HG03354 (cell line): Measurements from ENCODE around the gene RRP15.

Source experiments
- ATAC-seq: cut with Tn5 transposase; IDR thresholded peaks from one replicate; pipeline ENCODE4 v1.9.1; 2021; ENCODE audit warnings: mild to moderate bottlenecking; ENCODE audit not compliant: unreplicated experiment, poor library complexity, severe bottlenecking

Gene RRP15

DNA sequence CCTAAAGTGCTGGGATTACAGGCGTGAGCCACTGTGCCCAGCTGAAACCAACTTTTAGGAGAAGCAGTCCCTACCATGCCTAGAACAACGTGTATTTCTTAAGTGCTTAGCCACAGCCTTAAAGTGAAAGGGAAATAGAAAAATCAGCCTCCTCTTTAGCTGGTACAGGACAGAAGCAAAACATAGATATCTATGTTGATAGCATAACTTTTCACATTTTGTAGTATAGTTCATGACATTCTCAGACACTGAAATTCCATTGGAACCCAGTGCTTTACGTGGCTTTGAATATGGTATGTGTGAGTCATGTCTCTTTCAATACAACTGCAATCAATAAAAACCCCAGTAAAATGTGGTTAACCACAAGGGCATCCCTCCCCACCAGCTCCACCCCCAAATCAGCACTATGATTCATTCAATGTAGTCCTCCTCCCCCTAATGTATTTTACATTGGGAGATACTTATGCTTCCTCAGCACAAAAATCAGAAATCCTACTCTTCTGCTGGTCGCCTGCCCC lies 92.1 kb downstream of the RRP15 start:
- peak; percentile 89 for ATAC-seq

DNA sequence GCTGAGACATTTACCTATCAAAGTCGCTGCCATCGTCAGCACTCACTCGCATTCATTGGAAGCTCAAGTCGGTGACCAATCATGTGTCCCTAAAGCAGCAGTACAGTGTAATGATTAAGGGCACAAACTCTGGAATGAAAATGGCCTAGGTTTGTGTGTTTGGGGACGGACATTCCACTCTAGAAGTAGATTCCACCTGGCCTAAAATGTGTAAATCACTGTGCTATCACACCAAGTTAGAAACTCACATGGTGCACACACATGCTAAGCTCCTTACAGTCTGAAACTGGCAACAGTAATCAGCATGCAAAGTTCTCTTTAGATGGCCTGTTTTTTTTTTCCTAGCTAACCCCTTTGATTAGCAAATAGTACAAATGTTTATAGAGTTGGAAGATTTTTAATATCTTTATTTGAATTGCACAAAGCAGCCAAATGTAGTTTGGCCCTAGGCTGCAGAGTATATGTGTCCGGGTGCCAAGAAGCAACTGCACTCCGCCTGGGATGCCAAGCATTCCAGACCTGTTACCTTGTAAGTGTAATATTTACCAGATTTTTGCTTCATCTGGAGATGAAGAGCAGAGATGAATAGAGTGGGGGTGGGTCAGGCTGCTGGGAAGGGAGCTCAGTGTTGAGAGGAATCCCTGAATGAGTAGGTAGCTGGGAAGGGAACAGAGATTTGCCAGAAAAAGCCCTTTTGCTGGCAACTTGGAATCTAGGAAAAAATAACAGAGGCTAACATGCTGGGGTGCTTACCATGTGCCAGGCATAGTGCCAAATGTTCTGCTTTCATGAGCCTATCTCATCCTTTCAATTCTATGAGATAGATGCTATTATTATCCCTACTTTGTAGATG lies 95.3 kb downstream of the RRP15 start:
- ATAC-seq: no peak

DNA sequence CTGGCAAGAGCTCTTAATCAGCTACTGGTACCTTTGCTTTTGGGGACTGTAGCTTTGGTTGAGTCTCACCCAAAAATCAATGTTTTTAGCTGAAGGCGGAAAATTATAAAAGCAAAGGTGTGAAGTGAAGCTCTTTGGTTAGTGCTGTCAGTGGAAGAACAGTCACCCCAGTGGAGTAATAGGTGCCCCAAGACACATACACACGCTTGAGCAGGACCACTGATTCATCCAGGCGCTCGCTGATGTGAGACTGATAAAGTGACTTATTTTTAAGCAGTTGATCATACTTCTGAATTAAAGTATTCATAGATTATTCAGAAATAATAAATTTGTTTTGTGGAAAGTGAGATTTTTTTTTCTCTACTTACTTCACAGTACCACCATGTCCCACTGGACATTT lies 97.2 kb downstream of the RRP15 start:
- no peak for ATAC-seq

DNA sequence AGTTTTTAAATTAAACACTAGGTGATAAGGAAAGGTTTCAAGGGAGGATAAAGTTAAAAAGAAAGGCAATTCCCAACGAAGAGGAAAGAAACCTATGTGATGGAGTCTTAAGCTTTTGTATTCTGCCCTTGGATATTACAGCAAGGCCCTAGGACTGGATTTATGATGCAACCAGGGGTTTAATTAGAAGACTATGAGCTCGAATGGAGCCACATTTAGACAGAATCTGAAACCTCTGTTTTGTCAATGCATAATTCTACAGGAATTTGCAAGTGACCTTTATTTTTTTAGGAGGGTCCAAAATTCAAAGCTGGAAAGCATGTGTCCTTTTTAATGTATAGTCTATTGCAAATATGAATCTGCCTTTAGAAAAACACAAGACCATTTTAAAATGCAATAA lies 98.0 kb downstream of the RRP15 start:
- no peak for ATAC-seq

DNA sequence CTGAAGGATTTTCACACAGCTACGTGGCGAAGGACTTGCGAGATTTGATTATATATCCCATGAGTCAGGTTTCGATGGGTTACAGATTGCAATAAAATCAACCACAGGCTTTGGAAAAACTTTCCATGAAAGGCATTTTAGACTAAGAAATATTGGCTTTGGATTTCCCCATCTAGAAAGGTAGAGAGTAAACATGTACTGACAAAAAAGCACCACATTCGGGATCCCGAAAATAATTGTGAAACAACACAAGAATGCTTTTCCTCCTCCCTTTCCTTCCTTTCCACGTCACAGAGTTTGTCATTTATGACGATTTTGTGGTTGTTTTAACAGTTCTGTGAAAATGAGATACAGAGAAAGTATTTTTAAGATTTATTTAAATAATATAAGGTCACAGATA lies 98.6 kb downstream of the RRP15 start:
- ATAC-seq: no peak

DNA sequence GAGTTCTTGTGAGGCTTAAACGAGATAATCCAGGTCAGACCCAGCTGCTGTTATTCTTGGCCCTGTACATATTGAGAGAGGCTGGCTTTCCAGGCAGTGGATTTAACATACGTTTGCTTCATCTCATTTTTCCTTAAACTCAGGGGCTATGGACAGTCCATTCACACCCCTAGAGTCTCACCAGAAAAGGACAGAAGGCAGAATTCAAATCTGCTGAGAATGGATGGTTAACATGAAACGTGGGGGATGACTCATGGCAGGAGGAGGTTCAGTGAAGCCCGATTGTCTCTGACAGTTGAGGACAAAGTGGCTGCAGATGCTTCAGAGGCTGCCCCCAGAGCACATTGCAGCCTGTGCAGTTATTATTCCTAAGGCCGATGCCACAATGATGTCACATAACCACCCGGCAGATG lies 99.5 kb downstream of the RRP15 start:
- no peak for ATAC-seq
